ENCODE results near the gene NTPCR. TPM values are rescaled to one million over a fixed set of nuclear protein-coding genes. Genes with fewer than 3 reads are reported as not detected.

The NTPCR gene
- total RNA-seq, 1 experiment from 2014 or later: 34.2 TPM

DNA sequence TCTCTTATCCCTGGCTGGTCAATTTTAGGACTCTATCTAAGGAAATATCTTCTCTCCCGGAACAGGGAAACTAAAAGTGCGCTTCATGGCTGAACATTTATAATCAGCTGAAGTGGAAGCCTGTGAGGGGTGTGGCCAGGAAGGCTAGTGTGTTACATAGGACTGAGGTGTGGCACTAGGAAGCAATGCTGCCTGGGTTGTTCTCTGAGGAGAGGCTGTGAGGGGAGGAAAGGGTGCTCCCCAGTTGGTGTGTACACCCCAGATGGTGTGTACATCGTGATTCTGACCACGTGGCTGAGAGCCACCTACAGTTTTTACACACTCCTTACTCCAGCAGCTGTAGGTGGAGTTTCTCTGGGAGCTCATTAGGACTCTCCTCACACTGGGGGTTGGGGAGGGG lies 16.3 kb downstream of the NTPCR start:
- intact Hi-C loops (cut with micrococcal nuclease): no loop called here
- H3K9me3 ChIP-seq (ENCODE audit: control insufficient read depth in 1 of 2, insufficient read depth in 1 of 2, low read depth in 1 of 2, low read length in 2 of 2): no peaks in the 10 kb centered on the region
- BruUV-seq (replicated peaks): no TSS peak
- DNase-seq (ENCODE audit: low read depth, low spot score) (no peak), ATAC-seq (peak; percentile 38; the same call in 1 of the 2 replicates)
- H2AFZ ChIP-seq (ENCODE audit: low read depth, low read length, poor library complexity, severe bottlenecking): no peak overlapping the region
- no peak overlapping the region for H3K4me3 ChIP-seq (replicated peaks in 1 of 2; ENCODE audit: low read depth in 1 of 2, low read length in 2 of 2)
- H3K27ac ChIP-seq (ENCODE audit: low read depth, low read length): no peak overlapping the region
- no peak overlapping the region for H3K4me2 ChIP-seq (ENCODE audit: low read length)
- H3K79me2 ChIP-seq (ENCODE audit: insufficient read depth, low read length): 0 out of 2 replicates have a peak, but pooled peaks cover 5% of the 10 kb centered on the region
- CTCF ChIA-PET: no interaction called here
- POLR2A ChIA-PET: no interaction called here
- no peaks in the 10 kb centered on the region for H3K27me3 ChIP-seq (ENCODE audit: insufficient read depth, low read length)
- H3K36me3 ChIP-seq (ENCODE audit: control insufficient read depth in 1 of 2, insufficient read depth in 2 of 2, low read length in 2 of 2): peaks cover 5% of the 10 kb centered on the region in 2 experiments; a peak in 2 of 4 replicates
- H3K9ac ChIP-seq (ENCODE audit: low read length): no peak overlapping the region
- RAD21 ChIA-PET (ENCODE audit: low non-redundant PET in 1 of 2, low total read pairs in 2 of 2, uncharacterized antibody in 2 of 2, unreplicated experiment in 2 of 2): no interaction called here
- H3K9me2 ChIP-seq (ENCODE audit: insufficient read depth): no peaks in the 10 kb centered on the region
- no peaks in the 10 kb centered on the region for H3K4me1 ChIP-seq (ENCODE audit: control insufficient read depth in 1 of 2, insufficient read depth in 2 of 2, low read length in 2 of 2)
- H4K20me1 ChIP-seq (ENCODE audit: insufficient read depth): no peaks in the 10 kb centered on the region
- TF ChIP-seq TCF7L2 (IDR thresholded peaks at IDR 0.05; ENCODE audit: borderline replicate concordance, extremely low read depth, insufficient read depth, insufficient read length): no peak
- TF ChIP-seq, protein P1, sequence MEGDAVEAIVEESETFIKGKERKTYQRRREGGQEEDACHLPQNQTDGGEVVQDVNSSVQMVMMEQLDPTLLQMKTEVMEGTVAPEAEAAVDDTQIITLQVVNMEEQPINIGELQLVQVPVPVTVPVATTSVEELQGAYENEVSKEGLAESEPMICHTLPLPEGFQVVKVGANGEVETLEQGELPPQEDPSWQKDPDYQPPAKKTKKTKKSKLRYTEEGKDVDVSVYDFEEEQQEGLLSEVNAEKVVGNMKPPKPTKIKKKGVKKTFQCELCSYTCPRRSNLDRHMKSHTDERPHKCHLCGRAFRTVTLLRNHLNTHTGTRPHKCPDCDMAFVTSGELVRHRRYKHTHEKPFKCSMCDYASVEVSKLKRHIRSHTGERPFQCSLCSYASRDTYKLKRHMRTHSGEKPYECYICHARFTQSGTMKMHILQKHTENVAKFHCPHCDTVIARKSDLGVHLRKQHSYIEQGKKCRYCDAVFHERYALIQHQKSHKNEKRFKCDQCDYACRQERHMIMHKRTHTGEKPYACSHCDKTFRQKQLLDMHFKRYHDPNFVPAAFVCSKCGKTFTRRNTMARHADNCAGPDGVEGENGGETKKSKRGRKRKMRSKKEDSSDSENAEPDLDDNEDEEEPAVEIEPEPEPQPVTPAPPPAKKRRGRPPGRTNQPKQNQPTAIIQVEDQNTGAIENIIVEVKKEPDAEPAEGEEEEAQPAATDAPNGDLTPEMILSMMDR (IDR thresholded peaks at IDR 0.05 in 2 of 3, conservative IDR thresholded peaks at IDR 0.05 in 1 of 3; ENCODE audit: borderline replicate concordance in 1 of 3, insufficient read depth in 1 of 3, low read depth in 2 of 3, low read length in 2 of 3): no peak
- no peak for TF ChIP-seq EZH2 (IDR thresholded peaks at IDR 0.05)
- TF ChIP-seq EGR1 (IDR thresholded peaks at IDR 0.05; ENCODE audit: low read depth): no peak
- no peak for TF ChIP-seq CEBPB (IDR thresholded peaks at IDR 0.05; ENCODE audit: low read depth)
- TF ChIP-seq, protein P2, sequence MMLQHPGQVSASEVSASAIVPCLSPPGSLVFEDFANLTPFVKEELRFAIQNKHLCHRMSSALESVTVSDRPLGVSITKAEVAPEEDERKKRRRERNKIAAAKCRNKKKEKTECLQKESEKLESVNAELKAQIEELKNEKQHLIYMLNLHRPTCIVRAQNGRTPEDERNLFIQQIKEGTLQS (IDR thresholded peaks at IDR 0.05): no peak
- TF ChIP-seq SIN3A (IDR thresholded peaks at IDR 0.05; ENCODE audit: low read depth): no peak
- TF ChIP-seq POLR2A (IDR thresholded peaks at IDR 0.05; ENCODE audit: borderline replicate concordance, extremely low read depth, insufficient read depth, insufficient read length): no peak
- TF ChIP-seq RAD21 (IDR thresholded peaks at IDR 0.05; ENCODE audit: low read depth): no peak
- no peak for TF ChIP-seq ELF1 (IDR thresholded peaks at IDR 0.05; ENCODE audit: borderline replicate concordance, low read depth)
- no peak for TF ChIP-seq JUND (IDR thresholded peaks at IDR 0.05)
- TF ChIP-seq, protein P3, sequence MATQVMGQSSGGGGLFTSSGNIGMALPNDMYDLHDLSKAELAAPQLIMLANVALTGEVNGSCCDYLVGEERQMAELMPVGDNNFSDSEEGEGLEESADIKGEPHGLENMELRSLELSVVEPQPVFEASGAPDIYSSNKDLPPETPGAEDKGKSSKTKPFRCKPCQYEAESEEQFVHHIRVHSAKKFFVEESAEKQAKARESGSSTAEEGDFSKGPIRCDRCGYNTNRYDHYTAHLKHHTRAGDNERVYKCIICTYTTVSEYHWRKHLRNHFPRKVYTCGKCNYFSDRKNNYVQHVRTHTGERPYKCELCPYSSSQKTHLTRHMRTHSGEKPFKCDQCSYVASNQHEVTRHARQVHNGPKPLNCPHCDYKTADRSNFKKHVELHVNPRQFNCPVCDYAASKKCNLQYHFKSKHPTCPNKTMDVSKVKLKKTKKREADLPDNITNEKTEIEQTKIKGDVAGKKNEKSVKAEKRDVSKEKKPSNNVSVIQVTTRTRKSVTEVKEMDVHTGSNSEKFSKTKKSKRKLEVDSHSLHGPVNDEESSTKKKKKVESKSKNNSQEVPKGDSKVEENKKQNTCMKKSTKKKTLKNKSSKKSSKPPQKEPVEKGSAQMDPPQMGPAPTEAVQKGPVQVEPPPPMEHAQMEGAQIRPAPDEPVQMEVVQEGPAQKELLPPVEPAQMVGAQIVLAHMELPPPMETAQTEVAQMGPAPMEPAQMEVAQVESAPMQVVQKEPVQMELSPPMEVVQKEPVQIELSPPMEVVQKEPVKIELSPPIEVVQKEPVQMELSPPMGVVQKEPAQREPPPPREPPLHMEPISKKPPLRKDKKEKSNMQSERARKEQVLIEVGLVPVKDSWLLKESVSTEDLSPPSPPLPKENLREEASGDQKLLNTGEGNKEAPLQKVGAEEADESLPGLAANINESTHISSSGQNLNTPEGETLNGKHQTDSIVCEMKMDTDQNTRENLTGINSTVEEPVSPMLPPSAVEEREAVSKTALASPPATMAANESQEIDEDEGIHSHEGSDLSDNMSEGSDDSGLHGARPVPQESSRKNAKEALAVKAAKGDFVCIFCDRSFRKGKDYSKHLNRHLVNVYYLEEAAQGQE (IDR thresholded peaks at IDR 0.05; ENCODE audit: low read depth): no peak
- TF ChIP-seq CBX3 (IDR thresholded peaks at IDR 0.05; ENCODE audit: low read depth): no peak
- TF ChIP-seq FOSL1 (IDR thresholded peaks at IDR 0.05; ENCODE audit: low read depth): no peak
- TF ChIP-seq, protein P4, sequence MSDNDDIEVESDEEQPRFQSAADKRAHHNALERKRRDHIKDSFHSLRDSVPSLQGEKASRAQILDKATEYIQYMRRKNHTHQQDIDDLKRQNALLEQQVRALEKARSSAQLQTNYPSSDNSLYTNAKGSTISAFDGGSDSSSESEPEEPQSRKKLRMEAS (IDR thresholded peaks at IDR 0.05): no peak

Data from HCT116 (cell line).